Activated CD4-positive, alpha-beta T cell treated with anti-CD3 and anti-CD28 coated beads for 48 hours (primary cell): Measurements from ENCODE around the gene FUCA1.
A peak's percentile ranks its signal among the peaks of the same experiment; 100 is the strongest.
"Not testable (repeated sequence)": the region's sequence is repeated elsewhere in the genome, so short reads cannot be mapped to it uniquely, and the experiment has no call there.

Experiments
- DNase-seq: peaks from one replicate; pipeline ENCODE4 v3.0.0-alpha.2; 2020

The FUCA1 gene

GRCh38 chr1:23895082-23895481 is 27.0 kb upstream of the FUCA1 start:
- no peak for DNase-seq

GRCh38 chr1:23889074-23889473 is 21.0 kb upstream of the FUCA1 start:
- no peak for DNase-seq

GRCh38 chr1:23885222-23885621 is 17.1 kb upstream of the FUCA1 start:
- no peak for DNase-seq

- no peak for DNase-seq
Measured at GRCh38 chr1:23882746-23883145, 14.7 kb upstream of the FUCA1 start.

- DNase-seq = no peak
Measured at GRCh38 chr1:23879809-23880208, 11.7 kb upstream of the FUCA1 start.

- DNase-seq = no peak
Measured at GRCh38 chr1:23878668-23879067, 10.6 kb upstream of the FUCA1 start.

- no peak for DNase-seq
Measured at GRCh38 chr1:23875382-23875781, 7.3 kb upstream of the FUCA1 start.

- DNase-seq = no peak
Measured at GRCh38 chr1:23872421-23872820, 4.3 kb upstream of the FUCA1 start.

- DNase-seq = no peak
Measured at GRCh38 chr1:23869051-23869450, 961 bp upstream of the FUCA1 start.

- no peak for DNase-seq
Measured at GRCh38 chr1:23868557-23869016, 497 bp upstream of the FUCA1 start.

GRCh38 chr1:23867542-23867894 is 572 bp downstream of the FUCA1 start:
- DNase-seq = no peak

GRCh38 chr1:23865543-23865930 is 2.6 kb downstream of the FUCA1 start:
- no peak for DNase-seq

GRCh38 chr1:23864801-23865542 is 3.1 kb downstream of the FUCA1 start:
- DNase-seq = no peak

- DNase-seq = no peak
Measured at GRCh38 chr1:23862640-23863039, 5.5 kb downstream of the FUCA1 start.

- peak; percentile 5 for DNase-seq
Measured at GRCh38 chr1:23854568-23854967, 13.5 kb downstream of the FUCA1 start.

- not testable (repeated sequence) for DNase-seq
Measured at GRCh38 chr1:23853124-23853523, 15.0 kb downstream of the FUCA1 start.

- DNase-seq = not testable (repeated sequence)
Measured at GRCh38 chr1:23851406-23851805, 16.7 kb downstream of the FUCA1 start.

- no peak for DNase-seq
Measured at GRCh38 chr1:23848673-23849616, 19.1 kb downstream of the FUCA1 start.

- DNase-seq = not testable (repeated sequence)
Measured at GRCh38 chr1:23847482-23848095, 20.5 kb downstream of the FUCA1 start.

GRCh38 chr1:23845163-23845562 is 22.9 kb downstream of the FUCA1 start:
- no peak for DNase-seq

GRCh38 chr1:23843644-23844043 is 24.4 kb downstream of the FUCA1 start:
- no peak for DNase-seq

GRCh38 chr1:23838401-23838866 is 29.7 kb downstream of the FUCA1 start:
- DNase-seq = peak; percentile 81

GRCh38 chr1:23837908-23838307 is 30.2 kb downstream of the FUCA1 start:
- DNase-seq = peak; percentile 4
